ENCODE results near the gene PLXNB2. TPM values are rescaled to one million over a fixed set of nuclear protein-coding genes. Genes with fewer than 3 reads are reported as not detected.
"Not testable (repeated sequence)": the region's sequence is repeated elsewhere in the genome, so short reads cannot be mapped to it uniquely, and the experiment has no call there.

PLXNB2 gene
- polyA plus RNA-seq, 4 donors = 126 to 249 (median 214) TPM

- DNase-seq (ENCODE audit: low read depth in 4 of 4, low spot score in 3 of 4) = no peak
Observed at GRCh38 chr22:50327711-50328019, 20.2 kb upstream of the PLXNB2 start.

- peak in 1 of 4 donors; percentile 72 for DNase-seq (ENCODE audit: low read depth in 4 of 4, low spot score in 3 of 4)
Observed at GRCh38 chr22:50326956-50327710, 19.7 kb upstream of the PLXNB2 start, which contains the start of gene DENND6B. Gene DENND6B, minus strand, starts transcription at chr22:50327012. Its CDS starts 24 bp downstream, at chr22:50326988.

- no peak for DNase-seq (ENCODE audit: low read depth in 4 of 4, low spot score in 3 of 4)
Observed at GRCh38 chr22:50326225-50326955, 18.9 kb upstream of the PLXNB2 start.

- DNase-seq (ENCODE audit: low read depth in 4 of 4, low spot score in 3 of 4) = no peak
Observed at GRCh38 chr22:50325444-50326224, 18.2 kb upstream of the PLXNB2 start.

- no peak for DNase-seq (ENCODE audit: low read depth in 4 of 4, low spot score in 3 of 4)
Observed at GRCh38 chr22:50323900-50324299, 16.5 kb upstream of the PLXNB2 start.

GRCh38 chr22:50322382-50323104 lies 15.1 kb upstream of the PLXNB2 start:
- not testable (repeated sequence) for DNase-seq (ENCODE audit: low read depth in 4 of 4, low spot score in 3 of 4)

- DNase-seq (ENCODE audit: low read depth in 4 of 4, low spot score in 3 of 4) = no peak
Observed at GRCh38 chr22:50320671-50321325, 13.4 kb upstream of the PLXNB2 start.

GRCh38 chr22:50320116-50320515 lies 12.7 kb upstream of the PLXNB2 start:
- no peak for DNase-seq (ENCODE audit: low read depth in 4 of 4, low spot score in 3 of 4)

- no peak for DNase-seq (ENCODE audit: low read depth in 4 of 4, low spot score in 3 of 4)
Observed at GRCh38 chr22:50319503-50319951, 12.1 kb upstream of the PLXNB2 start.

- no peak for DNase-seq (ENCODE audit: low read depth in 4 of 4, low spot score in 3 of 4)
Observed at GRCh38 chr22:50318698-50319411, 11.4 kb upstream of the PLXNB2 start.

- no peak for DNase-seq (ENCODE audit: low read depth in 4 of 4, low spot score in 3 of 4)
Observed at GRCh38 chr22:50318356-50318697, 10.9 kb upstream of the PLXNB2 start.

GRCh38 chr22:50317674-50318073 lies 10.2 kb upstream of the PLXNB2 start:
- no peak for DNase-seq (ENCODE audit: low read depth in 4 of 4, low spot score in 3 of 4)

GRCh38 chr22:50317178-50317577 lies 9.7 kb upstream of the PLXNB2 start:
- DNase-seq (ENCODE audit: low read depth in 4 of 4, low spot score in 3 of 4) = no peak

- DNase-seq (ENCODE audit: low read depth in 4 of 4, low spot score in 3 of 4) = no peak
Observed at GRCh38 chr22:50316114-50317065, 8.9 kb upstream of the PLXNB2 start.

- DNase-seq (ENCODE audit: low read depth in 4 of 4, low spot score in 3 of 4) = no peak
Observed at GRCh38 chr22:50315289-50316113, 8.1 kb upstream of the PLXNB2 start.

- no peak for DNase-seq (ENCODE audit: low read depth in 4 of 4, low spot score in 3 of 4)
Observed at GRCh38 chr22:50314455-50315288, 7.2 kb upstream of the PLXNB2 start.

GRCh38 chr22:50314081-50314454 lies 6.6 kb upstream of the PLXNB2 start:
- no peak for DNase-seq (ENCODE audit: low read depth in 4 of 4, low spot score in 3 of 4)

Data from left renal pelvis (tissue), 4 donors.